Thoracic aorta (tissue), 2 donors: ENCODE measurements around the gene CMIP. TPM values are rescaled to one million over a fixed set of nuclear protein-coding genes. Genes with fewer than 3 reads are reported as not detected.

ENCODE experiments used
- ATAC-seq: fragments of 150-250 bp; one replicate; pipeline ENCODE4 v1.8.0; 2017; ENCODE audit warnings: low read depth; ENCODE audit not compliant: insufficient number of reproducible peaks, low FRiP score
- DNase-seq: peaks from one replicate; pipeline ENCODE4 v3.0.0-alpha.2; 2020; ENCODE audit warnings: low spot score
- H3K27ac ChIP-seq, 2 donors: fragments of 200-600 bp; sonication (generic); 1 replicate in 1 of 2; 2 replicates in 1 of 2; pipeline ENCODE4 v1.5.1; 2016; ENCODE audit warnings: mild to moderate bottlenecking in 2 of 2, moderate library complexity in 2 of 2
- H3K27me3 ChIP-seq: fragments of 200-600 bp; sonication (generic); replicated peaks from 2 replicates; pipeline ENCODE4 v1.6.0; 2016; ENCODE audit warnings: mild to moderate bottlenecking; ENCODE audit not compliant: insufficient read depth
- H3K36me3 ChIP-seq: fragments of 200-600 bp; sonication (generic); one replicate; pipeline ENCODE4 v1.5.1; 2016
- H3K4me1 ChIP-seq, 2 donors: fragments of 200-600 bp; sonication (generic); 1 replicate in 1 of 2; 2 replicates in 1 of 2; pipeline versions ENCODE4 v1.5.1 to v1.6.0; 2016; ENCODE audit warnings: low read depth in 2 of 2, mild to moderate bottlenecking in 1 of 2; ENCODE audit not compliant: control insufficient read depth in 1 of 2
- H3K4me3 ChIP-seq: fragments of 200-600 bp; sonication (generic); 2 replicates; pipeline ENCODE4 v1.5.1; 2016; ENCODE audit warnings: mild to moderate bottlenecking
- H3K9me3 ChIP-seq: fragments of 200-600 bp; sonication (generic); 2 replicates; pipeline ENCODE4 v1.5.1; 2016
- CTCF ChIP-seq: fragments of 200-600 bp; sonication (generic); IDR thresholded peaks from one replicate; pipeline ENCODE4 v1.5.1; 2019; ENCODE audit warnings: antibody characterized with exemption
- total RNA-seq, 2 donors: library from RNA; depleted of rRNA; stranded (reverse); fragments of >200 nt; gene quantifications; one replicate each; pipeline versions ENCODE4 v1.1.0 to v1.2.3, GENCODE V29; 2016

Gene CMIP
- total RNA-seq, 2 donors from 2014 or later = 20.8 to 46.8 TPM

DNA sequence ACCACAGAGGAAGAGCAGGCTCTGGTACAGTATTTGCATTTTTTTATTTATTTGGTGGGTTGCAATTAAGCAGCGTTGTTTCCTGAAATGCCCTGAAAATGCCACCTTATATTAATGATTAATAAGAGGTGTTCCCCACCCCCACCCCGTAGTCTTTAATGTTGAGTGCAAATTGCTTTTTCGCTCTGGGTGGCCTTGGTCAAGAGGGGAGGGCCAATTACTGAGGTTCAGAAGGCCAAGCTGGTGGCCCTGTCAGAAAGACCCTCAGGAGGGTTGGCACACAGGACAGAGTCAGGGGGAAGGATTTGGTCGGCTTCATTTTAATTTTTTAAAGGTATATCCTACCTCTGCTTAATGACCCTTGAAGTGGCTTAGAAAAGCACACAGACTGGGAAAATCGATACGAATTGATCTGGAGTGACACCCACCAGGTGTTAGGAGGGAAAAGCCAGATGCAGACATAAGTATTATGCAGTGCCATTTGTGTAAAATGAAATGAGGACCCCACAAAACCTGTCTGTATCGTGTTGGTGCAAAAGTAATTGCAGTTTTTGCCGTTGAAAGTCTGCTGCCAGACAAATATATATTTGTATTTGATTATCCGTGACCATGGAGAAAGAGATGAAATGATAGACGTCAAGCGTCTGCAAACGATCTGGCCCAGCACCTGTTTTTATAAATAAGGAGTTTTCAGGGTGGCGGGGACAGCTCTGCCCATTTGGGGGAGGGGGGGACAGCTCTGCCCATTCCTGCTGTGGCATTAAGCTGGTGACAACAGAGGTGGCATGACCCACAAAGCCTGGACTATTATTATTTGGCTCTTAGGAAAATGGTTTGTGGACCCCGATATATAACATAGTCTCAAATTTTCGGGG is 190.7 kb downstream of the CMIP start:
- ATAC-seq (no peak), DNase-seq (no peak)
- H3K4me1 ChIP-seq = no peaks in the 10 kb centered on the region
- no peak for TF ChIP-seq CTCF
- no peaks in the 10 kb centered on the region for H3K36me3 ChIP-seq
- H3K4me3 ChIP-seq = no peak overlapping the region
- H3K27ac ChIP-seq = no peak overlapping the region
- no peaks in the 10 kb centered on the region for H3K27me3 ChIP-seq
- H3K9me3 ChIP-seq = no peaks in the 10 kb centered on the region

DNA sequence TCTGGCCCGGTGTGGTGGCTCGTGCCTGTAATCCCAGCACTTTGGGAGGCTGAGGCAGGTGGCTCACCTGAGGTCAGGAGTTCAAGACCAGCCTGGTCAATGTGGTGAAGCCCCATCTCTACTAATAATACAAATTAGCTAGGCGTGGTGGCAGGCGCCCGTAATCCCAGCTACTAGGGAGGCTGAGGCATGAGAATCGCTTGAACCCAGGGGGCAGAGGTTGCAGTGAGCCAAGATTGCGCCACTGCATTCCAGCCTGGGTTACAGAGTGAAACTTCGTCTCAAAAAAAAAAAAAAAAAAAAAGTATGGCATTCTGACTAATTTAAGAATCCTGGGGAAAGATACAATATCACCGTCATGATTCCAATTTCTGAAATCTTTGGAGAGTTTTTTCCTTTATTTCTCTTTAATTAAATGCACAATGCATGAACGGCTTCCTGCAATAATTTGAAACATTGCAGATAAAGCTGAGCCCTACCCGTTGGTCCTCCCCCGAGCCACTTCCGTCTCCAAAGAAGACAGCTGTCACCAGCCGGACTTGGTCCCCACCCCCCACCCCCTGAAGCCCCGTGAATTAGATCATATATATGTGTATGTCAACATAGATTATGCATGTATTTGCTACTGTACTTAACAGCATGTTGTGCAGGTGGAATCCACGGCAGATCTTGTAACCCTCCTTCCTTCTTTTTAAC is 191.8 kb downstream of the CMIP start:
- TF ChIP-seq CTCF = no peak
- Histone ChIP-seq H3K27me3 (no peaks in the 10 kb centered on the region), H3K4me1 (no peaks in the 10 kb centered on the region), H3K4me3 (no peak overlapping the region), H3K9me3 (no peaks in the 10 kb centered on the region), H3K36me3 (no peaks in the 10 kb centered on the region), H3K27ac (no peak overlapping the region)
- ATAC-seq = no peak
- DNase-seq = no peak

DNA sequence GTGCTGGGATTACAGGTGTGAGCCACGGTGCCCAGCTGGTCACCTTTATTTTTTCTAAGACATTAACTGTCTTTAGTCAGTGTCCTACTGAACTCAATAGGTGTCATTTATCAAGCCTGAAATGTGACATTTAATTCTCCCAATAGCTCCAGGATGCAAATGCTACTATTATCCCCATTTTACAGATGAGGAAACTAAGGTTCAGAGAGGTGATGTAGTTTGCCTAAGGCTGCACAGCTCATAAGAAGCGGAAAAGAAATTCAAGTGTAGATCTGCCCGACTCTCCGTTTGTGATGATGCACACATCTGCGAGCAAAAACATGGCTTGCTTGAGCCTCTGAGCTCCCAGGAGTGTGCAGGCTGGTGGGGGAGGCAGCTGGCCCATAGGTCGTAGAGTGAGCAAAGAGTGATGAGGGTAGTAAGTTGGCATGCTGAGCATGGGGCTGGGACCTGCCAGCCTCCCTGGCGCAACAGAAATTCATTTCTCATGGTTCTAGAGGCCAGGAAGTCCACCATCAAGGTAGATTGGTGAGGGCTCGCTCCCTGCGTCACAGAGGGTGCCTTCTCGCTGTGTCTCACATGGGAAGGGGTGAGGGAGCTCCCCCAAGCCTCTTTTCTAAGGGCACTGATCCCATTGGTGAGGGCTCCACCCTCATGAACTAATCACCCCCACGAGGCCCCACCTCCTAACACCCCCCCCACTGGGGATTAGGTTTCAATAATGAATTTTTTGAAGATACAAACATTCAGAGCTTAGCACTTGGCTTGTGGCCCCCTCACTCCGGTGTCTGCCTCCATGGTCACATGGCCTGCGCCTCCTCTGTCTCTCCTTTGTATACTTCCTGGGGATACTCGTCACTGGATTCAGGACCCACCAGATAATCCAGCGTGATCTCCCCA is 193.0 kb downstream of the CMIP start:
- H3K4me3 ChIP-seq = no peak overlapping the region
- no peaks in the 10 kb centered on the region for H3K4me1 ChIP-seq
- DNase-seq = no peak
- no peaks in the 10 kb centered on the region for H3K36me3 ChIP-seq
- no peaks in the 10 kb centered on the region for H3K9me3 ChIP-seq
- no peaks in the 10 kb centered on the region for H3K27me3 ChIP-seq
- TF ChIP-seq CTCF = no peak
- H3K27ac ChIP-seq = no peak overlapping the region
- ATAC-seq = no peak

- Histone ChIP-seq H3K27me3 (no peaks in the 10 kb centered on the region), H3K36me3 (no peaks in the 10 kb centered on the region), H3K9me3 (no peaks in the 10 kb centered on the region), H3K27ac (no peak overlapping the region), H3K4me1 (no peaks in the 10 kb centered on the region), H3K4me3 (no peak overlapping the region)
- ATAC-seq (no peak), DNase-seq (no peak)
- no peak for TF ChIP-seq CTCF
Observed at GRCh38 chr16:81638286-81638945, 193.8 kb downstream of the CMIP start.
